Measurements from ENCODE around the gene SYNJ1. TPM values are rescaled to one million over a fixed set of nuclear protein-coding genes. Genes with fewer than 3 reads are reported as not detected.

Gene SYNJ1
- total and polyA plus RNA-seq, 2 of the 13 experiments (the other 11 are each of a cell fraction or from before 2014, with no cell fraction given): 2.0 to 2.7 TPM

GRCh38 chr21:32592929-32593502, 134.8 kb downstream of the SYNJ1 start (continued):
- no peak for TF ChIP-seq FOXA1 (IDR thresholded peaks at IDR 0.05)
- peak; percentile 97 for TF ChIP-seq FOXA1 (CRISPR knock-in tag; IDR thresholded peaks at IDR 0.05)
- TF ChIP-seq ZNF747 (CRISPR knock-in tag; IDR thresholded peaks at IDR 0.05; ENCODE audit: borderline replicate concordance): peak; percentile 86; the same call in 1 of the 2 replicates
- 0 out of 2 replicates have a peak, but pooled peaks have one; percentile 39 for TF ChIP-seq ZNF616 (CRISPR knock-in tag; IDR thresholded peaks at IDR 0.05; ENCODE audit: low read depth)
- no peak for TF ChIP-seq ZNF569 (CRISPR knock-in tag; IDR thresholded peaks at IDR 0.05; ENCODE audit: borderline replicate concordance)
- TF ChIP-seq ZNF510 (CRISPR knock-in tag; IDR thresholded peaks at IDR 0.05; ENCODE audit: low read depth): no peak
- TF ChIP-seq HOMEZ (CRISPR knock-in tag; IDR thresholded peaks at IDR 0.05; ENCODE audit: low read depth): peak; percentile 68
- no peak for TF ChIP-seq REL (CRISPR knock-in tag; conservative IDR thresholded peaks at IDR 0.05)
- peak; percentile 95; the same call in 1 of the 2 replicates for TF ChIP-seq MEIS1 (CRISPR knock-in tag; IDR thresholded peaks at IDR 0.05; ENCODE audit: borderline replicate concordance)
- no peak for TF ChIP-seq ZNF121 (CRISPR knock-in tag; IDR thresholded peaks at IDR 0.05)
- TF ChIP-seq TBL1XR1 (IDR thresholded peaks at IDR 0.05; ENCODE audit: borderline replicate concordance, low read length, partially characterized antibody): peak; percentile 78
- TF ChIP-seq JARID2 (CRISPR knock-in tag; IDR thresholded peaks at IDR 0.05; ENCODE audit: insufficient replicate concordance): no peak
- TF ChIP-seq KDM5A (IDR thresholded peaks at IDR 0.05; ENCODE audit: borderline replicate concordance, low read length): no peak; the same call in 1 of the 2 replicates
- no peak; the same call in 1 of the 2 replicates for TF ChIP-seq MYC (CRISPR knock-in tag; IDR thresholded peaks at IDR 0.05; ENCODE audit: borderline replicate concordance)
- TF ChIP-seq ZNF281 (CRISPR knock-in tag; IDR thresholded peaks at IDR 0.05; ENCODE audit: borderline replicate concordance): no peak
- no peak; the same call in 1 of the 2 replicates for TF ChIP-seq ZNF761 (CRISPR knock-in tag; conservative IDR thresholded peaks at IDR 0.05)
- peak; percentile 90 for TF ChIP-seq ZNF430 (CRISPR knock-in tag; IDR thresholded peaks at IDR 0.05)
- TF ChIP-seq MLX (CRISPR knock-in tag; IDR thresholded peaks at IDR 0.05): peak; percentile 85
- no peak for TF ChIP-seq ZUFSP (CRISPR knock-in tag; IDR thresholded peaks at IDR 0.05; ENCODE audit: borderline replicate concordance)
- no peak for TF ChIP-seq ZNF530 (CRISPR knock-in tag; IDR thresholded peaks at IDR 0.05; ENCODE audit: low read depth)
- no peak for TF ChIP-seq CREB1 (IDR thresholded peaks at IDR 0.05)
- TF ChIP-seq CREB1 (CRISPR knock-in tag; IDR thresholded peaks at IDR 0.05): peak; percentile 76
- TF ChIP-seq ZNF550 (CRISPR knock-in tag; IDR thresholded peaks at IDR 0.05; ENCODE audit: borderline replicate concordance): no peak
